HG02678 (cell line): Measurements from ENCODE around the gene DNAJC13.
"Not testable (repeated sequence)": the region's sequence is repeated elsewhere in the genome, so short reads cannot be mapped to it uniquely, and the experiment has no call there.

Source experiments
- ATAC-seq: cut with Tn5 transposase; IDR thresholded peaks from one replicate; pipeline ENCODE4 v1.9.1; 2021; ENCODE audit warnings: mild to moderate bottlenecking, moderate library complexity; ENCODE audit not compliant: unreplicated experiment

DNAJC13 gene, protein sequence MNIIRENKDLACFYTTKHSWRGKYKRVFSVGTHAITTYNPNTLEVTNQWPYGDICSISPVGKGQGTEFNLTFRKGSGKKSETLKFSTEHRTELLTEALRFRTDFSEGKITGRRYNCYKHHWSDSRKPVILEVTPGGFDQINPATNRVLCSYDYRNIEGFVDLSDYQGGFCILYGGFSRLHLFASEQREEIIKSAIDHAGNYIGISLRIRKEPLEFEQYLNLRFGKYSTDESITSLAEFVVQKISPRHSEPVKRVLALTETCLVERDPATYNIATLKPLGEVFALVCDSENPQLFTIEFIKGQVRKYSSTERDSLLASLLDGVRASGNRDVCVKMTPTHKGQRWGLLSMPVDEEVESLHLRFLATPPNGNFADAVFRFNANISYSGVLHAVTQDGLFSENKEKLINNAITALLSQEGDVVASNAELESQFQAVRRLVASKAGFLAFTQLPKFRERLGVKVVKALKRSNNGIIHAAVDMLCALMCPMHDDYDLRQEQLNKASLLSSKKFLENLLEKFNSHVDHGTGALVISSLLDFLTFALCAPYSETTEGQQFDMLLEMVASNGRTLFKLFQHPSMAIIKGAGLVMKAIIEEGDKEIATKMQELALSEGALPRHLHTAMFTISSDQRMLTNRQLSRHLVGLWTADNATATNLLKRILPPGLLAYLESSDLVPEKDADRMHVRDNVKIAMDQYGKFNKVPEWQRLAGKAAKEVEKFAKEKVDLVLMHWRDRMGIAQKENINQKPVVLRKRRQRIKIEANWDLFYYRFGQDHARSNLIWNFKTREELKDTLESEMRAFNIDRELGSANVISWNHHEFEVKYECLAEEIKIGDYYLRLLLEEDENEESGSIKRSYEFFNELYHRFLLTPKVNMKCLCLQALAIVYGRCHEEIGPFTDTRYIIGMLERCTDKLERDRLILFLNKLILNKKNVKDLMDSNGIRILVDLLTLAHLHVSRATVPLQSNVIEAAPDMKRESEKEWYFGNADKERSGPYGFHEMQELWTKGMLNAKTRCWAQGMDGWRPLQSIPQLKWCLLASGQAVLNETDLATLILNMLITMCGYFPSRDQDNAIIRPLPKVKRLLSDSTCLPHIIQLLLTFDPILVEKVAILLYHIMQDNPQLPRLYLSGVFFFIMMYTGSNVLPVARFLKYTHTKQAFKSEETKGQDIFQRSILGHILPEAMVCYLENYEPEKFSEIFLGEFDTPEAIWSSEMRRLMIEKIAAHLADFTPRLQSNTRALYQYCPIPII (N-terminal part only)

DNA sequence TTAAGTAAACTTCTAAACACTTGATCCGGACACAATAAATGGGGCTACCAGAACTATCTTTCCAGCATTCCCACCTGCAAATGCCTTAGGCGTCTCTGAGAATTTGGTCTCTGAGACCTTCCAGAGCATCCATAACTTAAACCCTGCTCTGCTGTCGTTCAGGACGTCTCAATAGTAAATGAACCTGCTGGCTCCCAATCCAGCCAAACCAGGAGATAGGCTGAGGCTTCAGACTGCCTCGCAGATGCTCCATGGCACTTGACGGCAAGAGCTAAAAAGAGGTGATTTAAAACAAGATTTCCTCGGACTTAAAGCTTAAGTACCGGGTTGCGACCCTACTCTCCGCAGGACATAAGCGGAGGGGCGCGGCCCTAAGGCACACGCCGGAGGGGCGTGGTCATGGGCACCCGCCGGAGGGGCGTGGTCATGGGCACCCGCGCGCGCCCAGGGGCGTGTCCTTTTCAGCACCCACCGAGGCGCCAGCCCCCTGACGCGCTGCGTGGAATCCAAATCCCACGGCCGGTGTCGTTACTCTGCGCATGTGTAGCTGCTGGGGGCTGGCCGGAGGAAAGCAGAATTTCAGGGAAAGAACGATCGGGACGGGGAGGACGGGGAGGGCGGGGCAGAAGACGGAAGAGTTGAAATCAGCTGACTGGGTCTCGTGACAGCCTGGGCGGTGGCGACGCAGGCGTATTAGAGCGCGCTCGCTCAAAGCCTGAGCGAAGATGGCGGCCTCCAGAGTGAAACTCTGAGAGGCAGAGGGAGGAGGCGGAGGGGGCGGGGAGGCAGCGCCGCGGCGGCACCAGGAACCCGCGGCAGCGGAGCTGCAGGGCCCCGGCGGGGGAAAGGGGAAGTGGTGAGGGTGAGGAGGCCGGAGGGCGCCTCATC lies at the start of gene DNAJC13:
DNAJC13 (plus strand) TSS at position 696 of the 888 bp plus-strand sequence. CDS start 17,049 bp downstream, outside the sequence.
- peak; percentile 88 for ATAC-seq

DNA sequence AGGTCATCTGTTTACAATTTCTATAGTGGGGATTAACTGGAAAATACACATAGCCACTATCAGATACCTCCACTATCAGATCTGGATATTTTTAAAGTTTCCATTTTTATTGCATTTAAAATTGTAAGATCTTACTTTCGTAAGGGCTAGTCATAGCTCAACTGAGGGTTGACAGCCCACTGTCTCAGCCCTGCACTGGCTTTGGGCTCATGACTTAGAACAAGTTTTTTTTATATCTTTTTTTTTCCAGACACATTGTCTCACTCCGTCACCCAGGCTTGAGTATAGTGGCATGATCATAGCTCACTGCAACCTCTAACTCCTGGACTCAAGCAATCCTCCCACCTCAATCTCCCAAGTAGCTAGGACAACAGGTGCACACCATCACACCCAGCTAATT lies 48.8 kb upstream of the DNAJC13 start:
- no peak for ATAC-seq

DNA sequence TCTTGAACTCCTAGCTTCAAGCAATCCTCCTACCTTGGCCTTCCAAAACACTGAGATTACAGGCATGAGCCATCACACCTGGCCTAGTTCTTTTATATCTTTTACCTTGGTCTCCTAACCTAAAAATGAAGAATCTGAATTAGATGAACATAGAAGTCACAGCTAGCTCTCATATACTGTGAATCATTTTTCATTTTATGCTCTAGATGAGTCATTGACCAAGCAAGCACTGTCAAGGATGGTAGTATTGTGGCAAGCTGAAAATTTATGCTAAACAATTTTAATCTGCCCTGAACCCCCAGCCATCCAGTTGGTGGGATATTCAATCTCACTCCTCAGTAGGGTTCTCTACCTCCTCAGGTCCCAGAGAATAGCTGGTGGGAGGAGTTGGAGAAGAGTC lies 48.3 kb upstream of the DNAJC13 start:
- ATAC-seq = no peak

DNA sequence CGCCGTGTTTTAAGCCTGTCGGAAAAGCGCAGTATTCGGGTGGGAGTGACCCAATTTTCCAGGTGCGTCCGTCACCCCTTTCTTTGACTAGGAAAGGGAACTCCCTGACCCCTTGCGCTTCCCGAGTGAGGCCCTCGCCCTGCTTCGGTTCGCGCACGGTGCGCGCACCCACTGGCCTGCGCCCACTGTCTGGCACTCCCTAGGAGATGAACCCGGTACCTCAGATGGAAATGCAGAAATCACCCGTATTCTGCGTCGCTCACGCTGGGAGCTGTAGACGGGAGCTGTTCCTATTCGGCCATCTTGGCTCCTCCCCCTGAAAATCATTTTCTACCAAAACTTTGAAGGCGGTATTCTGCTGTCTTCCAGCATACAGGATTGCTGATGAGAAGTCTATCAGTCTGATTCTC lies 40.4 kb upstream of the DNAJC13 start:
- not testable (repeated sequence) for ATAC-seq

DNA sequence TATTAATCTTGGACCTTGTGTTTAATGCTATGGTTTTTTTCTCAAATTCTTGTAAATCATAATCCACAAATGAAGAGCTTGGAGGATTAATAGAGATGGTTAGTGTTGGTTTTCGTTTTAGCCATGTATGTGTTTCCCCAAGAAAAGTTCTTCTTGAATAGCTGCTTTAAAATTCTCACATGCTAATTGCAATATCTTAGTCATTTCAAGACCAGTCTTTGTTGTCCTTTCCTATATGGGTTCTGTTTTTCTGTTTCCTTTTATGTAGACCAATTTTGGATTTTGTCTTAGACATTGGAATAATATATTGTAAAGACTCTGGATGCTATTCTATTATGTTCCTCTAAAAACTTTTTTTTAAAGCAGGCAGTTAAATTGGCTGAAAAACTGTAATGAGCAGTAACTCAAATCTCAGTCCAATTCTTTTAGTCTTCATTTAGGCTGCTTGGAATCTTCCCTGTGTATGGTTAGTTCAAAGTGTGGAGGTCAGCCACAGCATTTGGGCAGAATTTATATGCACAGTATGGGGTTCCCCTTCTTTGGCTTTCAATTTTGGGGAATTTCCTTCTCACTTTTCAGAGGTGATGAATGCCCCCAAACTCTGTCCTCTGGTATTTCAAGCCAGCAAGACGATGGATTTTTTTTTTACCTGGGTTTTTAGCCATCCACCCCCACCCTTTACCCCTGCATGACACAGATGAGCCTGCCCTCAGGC lies 39.1 kb upstream of the DNAJC13 start:
- no peak for ATAC-seq

DNA sequence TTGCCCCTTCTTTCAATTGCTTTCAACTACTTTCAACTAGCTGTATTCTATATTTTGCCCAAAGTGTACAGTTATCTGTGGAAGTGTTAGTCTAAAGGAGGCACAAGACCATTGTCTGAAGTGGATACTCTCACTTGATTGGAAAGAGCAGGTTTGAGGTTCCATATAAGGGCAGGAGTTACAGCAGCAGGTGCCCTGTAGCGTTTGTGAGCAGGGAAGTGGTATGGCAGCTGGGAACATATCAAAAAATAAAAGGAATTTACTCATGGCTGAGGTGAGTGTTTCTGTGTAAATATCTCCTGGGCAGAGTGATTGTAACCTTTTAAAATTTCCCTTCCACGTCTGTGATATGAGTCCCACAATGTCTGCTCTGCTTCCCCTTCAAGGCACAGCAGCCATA lies 38.5 kb upstream of the DNAJC13 start:
- no peak for ATAC-seq

DNA sequence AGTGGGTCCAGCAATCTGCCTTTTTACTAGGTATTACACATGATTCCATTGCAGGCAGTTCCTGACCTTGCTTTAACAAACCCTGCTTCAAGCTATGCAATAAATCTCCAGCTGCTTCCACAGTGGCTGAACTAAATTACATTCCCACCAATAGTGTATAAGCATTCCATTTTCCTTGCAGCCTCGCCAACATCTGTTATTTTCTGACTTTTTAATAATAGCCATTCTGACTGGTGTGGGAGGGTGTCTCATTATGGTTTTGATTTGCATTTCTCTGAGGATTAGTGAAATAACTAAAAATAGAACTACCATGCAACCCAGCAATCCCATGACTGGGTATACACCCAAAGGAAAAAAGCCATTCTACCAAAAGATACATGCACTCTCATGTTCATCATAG lies 36.4 kb upstream of the DNAJC13 start:
- ATAC-seq = no peak

DNA sequence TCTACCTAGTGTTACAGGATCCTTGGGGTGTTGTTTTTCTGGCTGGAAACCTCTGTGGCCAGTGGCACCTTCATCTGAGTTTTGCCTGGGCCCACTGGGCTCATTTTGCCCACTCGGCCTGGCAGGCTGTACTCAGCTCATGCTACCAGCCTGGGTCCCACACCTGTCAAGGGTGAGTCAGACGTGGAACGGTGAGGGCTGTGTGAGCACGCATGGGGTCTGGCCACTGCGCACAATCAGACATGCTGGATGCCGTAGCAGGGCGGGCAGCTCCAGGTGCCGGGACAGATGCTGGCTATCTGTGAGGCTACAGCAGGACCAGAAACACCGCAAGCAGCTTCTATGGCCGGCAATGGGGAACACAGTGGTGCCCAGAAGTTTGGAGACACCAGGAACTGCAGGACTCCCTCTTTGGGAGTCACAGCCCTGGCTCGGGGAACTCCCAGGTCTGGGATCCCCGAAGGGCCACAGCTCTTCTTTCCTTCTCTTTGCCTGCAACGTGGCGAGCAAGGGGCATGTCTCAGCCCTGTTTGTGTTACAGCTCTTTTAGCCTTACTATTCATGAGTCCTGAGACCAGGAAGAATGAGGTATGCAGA lies 35.9 kb upstream of the DNAJC13 start:
- no peak for ATAC-seq

DNA sequence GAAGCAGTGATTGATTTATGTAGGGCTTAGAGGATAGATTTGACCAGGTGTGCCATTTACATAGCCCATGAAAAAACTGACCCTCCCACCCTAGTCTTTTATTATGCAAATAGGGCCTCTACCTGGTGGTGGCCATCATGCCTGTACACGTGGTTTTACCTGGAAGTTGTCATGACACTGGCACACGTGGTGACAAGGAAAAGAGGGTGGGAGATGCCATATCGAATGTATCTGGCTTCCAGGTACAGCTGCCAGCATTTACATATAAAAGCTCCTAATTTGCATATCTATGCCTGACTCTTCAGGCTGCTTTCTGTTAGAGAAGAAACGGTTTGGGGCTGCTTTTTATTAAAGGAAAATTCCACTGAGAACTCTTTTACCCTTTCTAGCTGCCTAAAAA lies 35.0 kb upstream of the DNAJC13 start:
- no peak for ATAC-seq

DNA sequence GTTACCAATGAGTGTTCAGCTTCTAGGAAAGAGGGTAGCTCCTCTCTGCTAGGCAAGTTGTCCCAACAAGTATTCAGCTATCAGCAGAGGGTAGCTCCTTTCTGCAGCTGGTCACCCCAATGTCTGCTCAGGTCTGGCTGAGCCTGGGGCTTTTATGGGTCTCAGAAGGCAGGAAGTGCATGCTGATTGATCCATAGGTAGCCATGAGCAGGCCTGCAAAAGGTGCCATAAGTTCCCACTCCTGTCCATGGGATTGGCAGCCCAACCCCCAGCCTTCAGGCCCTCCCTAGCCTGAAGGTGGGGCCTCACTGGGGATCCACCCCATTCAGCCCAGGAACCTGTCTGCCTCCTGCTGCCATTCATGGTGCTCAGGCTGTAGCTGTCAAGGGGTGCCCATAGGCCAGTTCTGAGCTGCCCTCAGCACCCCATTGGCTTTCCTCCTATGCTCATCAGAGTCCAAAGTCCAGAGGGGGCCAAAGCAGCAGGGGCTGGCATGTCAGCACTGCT lies 34.6 kb upstream of the DNAJC13 start:
- no peak for ATAC-seq

DNA sequence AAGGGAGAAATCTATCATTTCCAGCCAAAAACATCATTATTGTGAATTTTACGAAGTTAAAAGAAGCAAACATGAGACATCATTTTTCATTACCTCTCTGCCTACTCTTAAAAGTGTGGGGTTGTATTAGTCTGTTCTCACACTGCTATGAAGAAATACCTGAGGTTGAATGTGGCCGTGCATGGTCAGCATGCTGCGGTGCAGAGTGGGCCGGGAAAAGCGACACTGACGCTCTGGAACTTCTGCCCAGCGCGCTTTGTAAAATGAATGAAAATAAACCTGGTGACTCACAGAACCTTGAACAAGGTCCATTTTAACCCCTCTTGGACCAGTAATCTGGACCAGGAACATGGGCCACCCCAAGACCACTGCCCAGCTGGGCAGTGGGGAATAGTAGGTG lies 31.0 kb upstream of the DNAJC13 start:
- ATAC-seq = no peak

DNA sequence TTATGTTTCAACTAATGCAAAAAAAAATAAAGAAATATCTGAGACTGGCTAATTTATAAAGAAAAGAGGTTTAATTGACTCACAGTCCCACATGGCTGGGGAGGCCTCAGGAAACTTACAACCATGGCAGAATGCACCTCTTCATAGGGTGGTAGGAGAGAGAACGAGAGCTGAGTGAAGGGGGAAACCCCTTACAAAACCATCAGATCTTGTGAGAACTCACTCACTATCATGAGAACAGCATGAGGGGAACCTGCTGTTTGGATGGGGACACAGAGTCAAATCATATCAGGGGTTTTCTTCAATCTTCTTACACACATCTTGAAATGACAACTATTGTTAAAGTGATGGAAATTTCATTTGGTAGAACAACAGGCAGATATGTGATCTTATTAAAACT lies 24.6 kb upstream of the DNAJC13 start:
- not testable (repeated sequence) for ATAC-seq

DNA sequence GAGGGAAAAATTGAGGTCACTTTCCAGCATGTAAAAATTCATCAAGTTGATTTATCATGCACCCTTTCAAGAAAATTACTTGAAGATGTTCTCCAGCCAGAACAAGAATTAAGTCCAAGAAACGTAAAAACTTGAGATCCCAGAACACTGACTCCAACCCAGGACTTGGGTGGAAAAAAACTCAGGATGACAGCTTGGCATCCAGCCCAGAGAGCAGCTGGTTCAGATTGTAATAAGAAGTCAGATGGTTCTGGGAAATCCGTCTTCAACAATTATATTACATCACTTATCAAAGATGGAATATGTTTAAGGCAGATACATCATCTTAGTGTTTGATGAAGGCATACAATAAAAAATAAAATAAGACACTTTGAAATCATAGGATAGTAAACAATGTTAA lies 23.0 kb upstream of the DNAJC13 start:
- no peak for ATAC-seq

DNA sequence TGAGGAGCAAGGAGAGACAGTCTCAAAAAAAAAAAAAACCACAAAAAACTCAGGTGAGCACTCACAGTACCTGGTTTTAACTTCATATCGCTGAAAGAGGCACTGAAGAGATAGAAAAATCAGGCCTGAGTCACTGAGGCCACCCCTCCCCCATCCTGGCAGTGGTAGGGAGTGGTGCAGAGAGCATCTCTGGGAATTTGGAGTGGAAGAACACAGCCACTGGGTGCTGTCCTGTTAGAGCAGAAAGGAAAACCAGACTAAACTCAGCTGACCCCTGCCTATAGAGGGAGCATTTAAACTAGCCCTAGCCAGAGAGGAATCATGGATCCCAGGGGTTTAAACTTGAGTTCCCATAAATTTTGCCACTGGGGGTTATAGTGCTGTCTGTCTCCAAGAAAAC lies 22.2 kb upstream of the DNAJC13 start:
- no peak for ATAC-seq

DNA sequence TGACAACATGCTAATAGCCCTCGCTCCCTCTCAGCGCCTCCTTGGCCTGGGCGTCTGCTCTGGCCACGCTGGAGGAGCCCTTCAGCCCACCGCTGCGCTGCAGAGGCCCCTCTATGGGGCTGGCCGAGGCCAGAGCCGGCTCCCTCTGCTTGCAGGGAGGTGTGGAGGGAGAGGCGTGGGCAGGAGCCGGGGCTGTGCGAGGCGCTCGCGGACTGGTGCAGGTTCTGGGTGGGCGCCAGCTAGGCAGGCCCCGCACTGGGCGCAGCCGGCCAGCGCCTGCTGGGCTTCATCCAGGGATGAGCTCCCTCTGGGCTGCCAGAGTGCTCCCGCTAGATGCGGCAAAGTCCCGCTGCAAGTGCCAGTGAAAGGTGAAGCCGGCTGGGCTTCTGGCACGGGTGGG lies 21.0 kb upstream of the DNAJC13 start:
- ATAC-seq = no peak

DNA sequence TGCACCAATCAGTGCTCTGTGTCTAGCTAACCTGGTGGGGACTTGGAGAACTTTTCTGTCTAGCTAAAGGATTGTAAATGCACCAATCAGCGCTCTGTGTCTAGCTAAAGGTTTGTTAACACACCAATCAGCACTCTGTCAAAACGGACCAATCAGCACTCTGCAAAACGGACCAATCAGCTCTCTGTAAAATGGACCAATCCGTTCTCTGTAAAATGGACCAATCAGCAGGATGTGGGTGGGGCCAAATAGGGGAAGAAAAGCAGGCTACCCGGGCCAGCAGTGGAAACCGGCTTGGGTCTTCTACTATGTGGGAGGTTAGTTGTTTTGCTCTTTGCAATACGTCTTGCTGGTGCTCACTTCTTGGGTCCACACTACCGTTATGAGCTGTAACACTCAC lies 20.5 kb upstream of the DNAJC13 start:
- ATAC-seq = not testable (repeated sequence)

DNA sequence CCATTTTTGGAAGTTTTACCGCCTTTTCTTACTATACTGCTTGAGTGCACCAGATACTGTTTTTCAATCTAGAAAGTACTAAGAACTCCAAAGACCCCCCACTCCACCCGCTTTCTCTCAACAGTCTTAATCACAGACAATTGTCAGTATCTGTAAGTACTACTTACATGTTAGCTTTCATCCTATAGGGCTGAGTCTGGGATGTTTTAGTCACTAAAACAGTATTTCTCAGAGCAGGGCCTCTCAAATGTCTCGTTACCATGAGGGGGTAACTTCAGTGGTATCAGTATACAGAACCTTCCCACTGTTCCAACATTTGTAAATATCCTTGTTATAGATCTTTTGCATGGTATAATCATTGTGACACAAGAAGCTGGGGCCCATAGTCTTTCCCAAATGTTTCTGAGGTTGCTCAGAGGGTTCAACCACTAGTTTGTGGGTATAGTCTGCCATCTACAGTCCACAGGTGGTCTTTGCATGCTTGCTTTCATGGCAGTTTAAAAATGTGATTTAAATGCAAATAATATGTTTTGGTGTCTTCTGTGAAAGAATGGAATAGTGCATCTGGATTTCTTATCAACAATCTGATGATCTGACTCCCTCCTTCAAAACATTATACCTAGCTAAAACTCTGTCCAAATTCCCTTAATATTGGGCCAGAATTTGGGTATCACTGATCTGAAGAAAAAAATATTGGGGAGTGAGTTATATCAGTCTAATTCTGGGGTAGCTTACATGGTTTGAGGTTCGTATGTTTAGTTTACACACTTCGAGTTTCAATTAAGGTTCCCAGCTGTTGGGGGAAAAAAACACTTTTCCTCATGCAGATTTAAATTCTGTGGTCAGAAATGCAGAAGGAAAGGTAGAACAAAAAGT lies 18.0 kb upstream of the DNAJC13 start:
- ATAC-seq = no peak

DNA sequence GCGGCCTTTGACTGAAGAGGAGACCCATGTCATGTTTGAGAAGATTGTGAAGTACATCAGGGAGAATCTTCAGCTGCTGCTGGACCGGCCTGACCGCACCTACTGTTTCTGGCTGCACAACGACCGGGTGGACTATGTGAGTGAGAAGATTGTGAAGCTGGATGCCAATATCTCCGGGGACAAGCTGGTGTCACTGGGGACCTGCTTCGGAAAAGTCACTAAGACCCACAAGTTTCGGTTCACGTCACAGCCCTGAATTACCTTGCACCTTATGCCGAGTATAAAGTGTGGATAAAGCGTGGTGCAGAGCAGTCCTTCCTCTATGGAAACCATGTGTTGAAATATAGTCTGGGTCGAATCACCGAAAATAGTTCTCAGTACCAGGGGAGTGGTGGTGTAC lies 16.0 kb upstream of the DNAJC13 start:
- ATAC-seq = no peak
